Activated naive CD4-positive, alpha-beta T cell treated with Interleukin-2 at 50 U/mL for 16 hours (primary cell): ENCODE data around the gene GPANK1.

ENCODE experiments used
- DNase-seq: peaks from one replicate; pipeline ENCODE4 v3.0.0-alpha.2; 2020

Gene GPANK1

GRCh38 chr6:31614684-31615578 is 49.9 kb downstream of the GPANK1 start, which contains the start of gene AIF1:
TSS of gene AIF1 (plus strand) at chr6:31615234. CDS start at chr6:31615330, 96 bp downstream.
- DNase-seq: no peak

DNA sequence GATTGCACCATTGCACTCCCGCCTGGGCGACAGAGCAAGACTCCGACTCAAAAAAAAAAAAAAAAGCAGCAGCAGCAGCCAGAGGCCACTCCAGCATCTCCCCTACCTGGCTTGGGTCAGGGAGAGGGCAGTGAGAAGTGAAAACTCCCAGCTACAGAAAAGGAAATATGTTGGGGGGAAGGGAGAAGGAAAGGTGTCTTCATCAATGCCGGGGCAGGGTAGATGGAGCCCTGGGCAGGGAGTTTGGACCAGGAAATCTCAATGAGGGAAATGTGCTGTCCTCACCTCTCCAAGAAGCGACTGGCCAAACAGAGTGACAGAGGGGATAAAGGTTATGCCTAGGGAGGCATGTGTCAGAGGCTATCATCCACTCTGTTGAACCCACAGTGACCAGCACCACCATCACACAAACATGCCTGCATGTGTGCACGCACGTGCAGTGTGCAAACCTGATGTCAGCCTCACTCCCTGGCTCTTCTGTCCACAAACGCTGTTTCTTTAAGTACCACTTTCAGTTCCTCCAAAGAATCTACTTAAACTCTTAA is 50.6 kb downstream of the GPANK1 start:
- no peak for DNase-seq
